Erythroblast (primary cell): ENCODE data around the gene MEAF6.

Source experiments
- DNase-seq, 2 experiments: peaks; one replicate each; lab custom pipeline; 2025; lab: John Stamatoyannopoulos, UW
- GATA1 ChIP-seq: IDR thresholded peaks from 2 replicates; pipeline ENCODE4 v1.6.1; 2011; ENCODE audit warnings: low read depth, mild to moderate bottlenecking, control low read depth, low read length, moderate library complexity
- POLR2A ChIP-seq: IDR thresholded peaks from 2 replicates; pipeline ENCODE4 v1.6.1; 2011; ENCODE audit warnings: mild to moderate bottlenecking, low read length

MEAF6 gene

GRCh38 chr1:37442644-37443043 lies 71.9 kb downstream of the MEAF6 start:
- no peak for DNase-seq
- TF ChIP-seq GATA1 = no peak
- TF ChIP-seq POLR2A = no peak
